HEK293 (cell line): ENCODE measurements around the gene COPS9.

Source experiments
- CTCF ChIA-PET: fragments of 350-600 bp; formaldehyde crosslinking; extraction: SDS; loops from one replicate; lab custom pipeline; 2021; ENCODE audit warnings: antibody characterized with exemption; lab: Yijun Ruan, JAX
- POLR2A ChIA-PET: fragments of 300-600 bp; formaldehyde crosslinking; extraction: SDS; loops from one replicate; lab custom pipeline; 2020; ENCODE audit warnings: antibody characterized with exemption, inconsistent platforms; lab: Yijun Ruan, JAX
- H3K27ac ChIP-seq: fragments of 200-500 bp; sonication (Bioruptor generic); 2 replicates; pipeline ENCODE4 v1.5.1; 2014; ENCODE audit warnings: low read depth, low read length, control low read depth, inconsistent platforms; ENCODE audit errors: extremely low read depth
- H3K36me3 ChIP-seq, 2 experiments: fragments of 200-500 bp in 1 of 2; sonication (Bioruptor generic) in 1 of 2; 1 replicate in 1 of 2; 2 replicates in 1 of 2; pipeline ENCODE4 v1.5.1; 2014 to 2017; ENCODE audit warnings: inconsistent platforms in 2 of 2, low read length in 2 of 2; ENCODE audit not compliant: control insufficient read depth in 2 of 2, insufficient read depth in 1 of 2
- H3K4me1 ChIP-seq: fragments of 200-500 bp; sonication (Bioruptor generic); 2 replicates; pipeline ENCODE4 v1.5.1; 2014; ENCODE audit warnings: mild to moderate bottlenecking, low read length, inconsistent platforms; ENCODE audit not compliant: control insufficient read depth, insufficient read depth
- H3K4me3 ChIP-seq: 2 replicates; pipeline ENCODE4 v1.5.1; 2011; ENCODE audit warnings: low read depth, mild to moderate bottlenecking, control low read depth, low read length, moderate library complexity
- H3K9me3 ChIP-seq: fragments of 200-500 bp; sonication (Bioruptor generic); 2 replicates; pipeline ENCODE4 v1.5.1; 2014; ENCODE audit warnings: low read depth, low read length, inconsistent platforms; ENCODE audit not compliant: control insufficient read depth, insufficient read depth
- ATF2 ChIP-seq: fragments of 450-650 bp; formaldehyde crosslinking; IDR thresholded peaks from 2 replicates; pipeline ENCODE4 v1.5.1; 2016; ENCODE audit warnings: missing biosample characterization, missing genetic modification characterization, low read depth
- EGR2 ChIP-seq: fragments of 450-650 bp; formaldehyde crosslinking; IDR thresholded peaks from 2 replicates; pipeline ENCODE4 v1.5.1; 2016; ENCODE audit warnings: low read depth, missing biosample characterization, missing genetic modification characterization
- ELK4 ChIP-seq: IDR thresholded peaks from 2 replicates; pipeline ENCODE4 v1.6.1; 2011; ENCODE audit warnings: mild to moderate bottlenecking, low read depth, low read length, borderline replicate concordance
- GLI2 ChIP-seq: fragments of 450-650 bp; formaldehyde crosslinking; IDR thresholded peaks from 2 replicates; pipeline ENCODE4; 2017; ENCODE audit warnings: missing biosample characterization, missing genetic modification characterization, low read depth, borderline replicate concordance
- KLF16 ChIP-seq: fragments of 450-650 bp; formaldehyde crosslinking; IDR thresholded peaks from 2 replicates; pipeline ENCODE4 v1.5.1; 2017; ENCODE audit warnings: missing biosample characterization, missing genetic modification characterization
- MEIS1 ChIP-seq: sonication (generic); formaldehyde crosslinking; IDR thresholded peaks from 2 replicates; pipeline ENCODE4 v1.8.1; 2022; ENCODE audit warnings: missing genetic modification reagents, mild to moderate bottlenecking, borderline replicate concordance
- TCF7L2 ChIP-seq: IDR thresholded peaks from 2 replicates; pipeline ENCODE4 v1.6.1; 2011; ENCODE audit warnings: low read depth, mild to moderate bottlenecking, inconsistent platforms, low read length, moderate library complexity, borderline replicate concordance
- ZBTB44 ChIP-seq: fragments of 450-650 bp; IDR thresholded peaks from 2 replicates; pipeline ENCODE4 v1.5.1; 2018; ENCODE audit warnings: missing biosample characterization, mild to moderate bottlenecking, missing genetic modification characterization
- ZFP37 ChIP-seq: fragments of 450-650 bp; formaldehyde crosslinking; IDR thresholded peaks from 2 replicates; pipeline ENCODE4 v1.5.1; 2016; ENCODE audit warnings: missing biosample characterization, missing genetic modification characterization
- ZNF121 ChIP-seq: fragments of 450-650 bp; formaldehyde crosslinking; IDR thresholded peaks from 2 replicates; pipeline ENCODE4 v1.5.1; 2016; ENCODE audit warnings: missing biosample characterization, missing genetic modification characterization
- ZNF155 ChIP-seq: fragments of 450-650 bp; formaldehyde crosslinking; IDR thresholded peaks from 2 replicates; pipeline ENCODE4 v1.5.1; 2016; ENCODE audit warnings: missing biosample characterization, missing genetic modification characterization
- ZNF221 ChIP-seq: fragments of 450-650 bp; formaldehyde crosslinking; IDR thresholded peaks from 2 replicates; pipeline ENCODE4 v1.5.1; 2017; ENCODE audit warnings: missing biosample characterization, missing genetic modification characterization, borderline replicate concordance
- ZNF404 ChIP-seq: fragments of 450-650 bp; formaldehyde crosslinking; IDR thresholded peaks from 2 replicates; pipeline ENCODE4 v1.5.1; 2017; ENCODE audit warnings: missing biosample characterization, missing genetic modification characterization
- ZNF529 ChIP-seq: fragments of 450-650 bp; formaldehyde crosslinking; IDR thresholded peaks from 2 replicates; pipeline ENCODE4 v1.5.1; 2017; ENCODE audit warnings: missing genetic modification characterization, missing biosample characterization; ENCODE audit not compliant: insufficient replicate concordance
- ZNF544 ChIP-seq: fragments of 450-650 bp; formaldehyde crosslinking; IDR thresholded peaks from 2 replicates; pipeline ENCODE4 v1.5.0; 2017; ENCODE audit warnings: missing biosample characterization, missing genetic modification characterization
- ZNF610 ChIP-seq: fragments of 450-650 bp; formaldehyde crosslinking; IDR thresholded peaks from 2 replicates; pipeline ENCODE4 v1.5.1; 2016; ENCODE audit warnings: missing biosample characterization, missing genetic modification characterization, borderline replicate concordance
- ZNF654 ChIP-seq: fragments of 450-650 bp; formaldehyde crosslinking; IDR thresholded peaks from 2 replicates; pipeline ENCODE4 v1.5.1; 2016; ENCODE audit warnings: low read depth, missing biosample characterization, missing genetic modification characterization
- ZNF830 ChIP-seq: fragments of 450-650 bp; IDR thresholded peaks from 2 replicates; pipeline ENCODE4 v1.5.0; 2018; ENCODE audit warnings: missing biosample characterization, missing genetic modification characterization, low read depth, mild to moderate bottlenecking, moderate library complexity
- ZSCAN5A ChIP-seq: fragments of 450-650 bp; formaldehyde crosslinking; IDR thresholded peaks from 2 replicates; pipeline ENCODE4 v1.5.1; 2016; ENCODE audit warnings: missing biosample characterization, missing genetic modification characterization

COPS9 gene

GRCh38 chr2:240127911-240128607 is 8.0 kb downstream of the COPS9 start:
- no peak for TF ChIP-seq ZNF529
- TF ChIP-seq, all 188 proteins: peak for 0
- Histone ChIP-seq H3K36me3 (peaks cover 0 to 73% of the 10 kb centered on the region in 2 experiments; a peak in 1 of 3 replicates), H3K4me1 (no peaks in the 10 kb centered on the region), H3K27ac (no peak overlapping the region), H3K9me3 (no peaks in the 10 kb centered on the region), H3K4me3 (no peak overlapping the region)
- POLR2A ChIA-PET: no interaction called here
- CTCF ChIA-PET: interaction anchor here (0.7 to 1.1 kb wide), 2 partner anchors 67 to 107 kb away, joined by 3 to 5 read pairs; no protein-coding TSS in a partner anchor

- Histone ChIP-seq H3K9me3 (no peaks in the 10 kb centered on the region), H3K4me3 (no peak overlapping the region), H3K36me3 (peaks cover 0 to 65% of the 10 kb centered on the region in 2 experiments; a peak in 1 of 3 replicates), H3K27ac (no peak overlapping the region), H3K4me1 (no peaks in the 10 kb centered on the region)
- no peak for TF ChIP-seq ZNF404 (tag by site-specific recombination)
- CTCF ChIA-PET: no interaction called here
- POLR2A ChIA-PET: no interaction called here
Measured at GRCh38 chr2:240127191-240127750, 8.8 kb downstream of the COPS9 start.

- TF ChIP-seq MEIS1 (CRISPR knock-in tag) (no peak), ZNF610 (tag by site-specific recombination) (no peak), ZBTB44 (no peak), ZNF121 (tag by site-specific recombination) (no peak), ATF2 (tag by site-specific recombination) (no peak), ZNF654 (tag by site-specific recombination) (no peak), ZNF544 (tag by site-specific recombination) (no peak), GLI2 (tag by site-specific recombination) (no peak), EGR2 (tag by site-specific recombination) (no peak), ELK4 (no peak), ZNF221 (no peak), ZFP37 (tag by site-specific recombination) (no peak), TCF7L2 (no peak), KLF16 (tag by site-specific recombination) (no peak), ZSCAN5A (tag by site-specific recombination) (no peak), ZNF155 (no peak), ZNF830 (tag by site-specific recombination) (no peak)
- CTCF ChIA-PET: interaction anchor here (0.5 kb wide), 1 partner anchor 102 kb away, joined by 3 read pairs; the partner anchor contains the start of gene NDUFA10
- peaks cover 0 to 60% of the 10 kb centered on the region in 2 experiments; a peak in 1 of 3 replicates for H3K36me3 ChIP-seq
Measured at GRCh38 chr2:240126731-240127130, 9.4 kb downstream of the COPS9 start.

More at GRCh38 chr2:240126731-240127130, 9.4 kb downstream of the COPS9 start:
- H3K4me3 ChIP-seq: no peak overlapping the region
- no peaks in the 10 kb centered on the region for H3K9me3 ChIP-seq
- POLR2A ChIA-PET: no interaction called here
- H3K4me1 ChIP-seq: no peaks in the 10 kb centered on the region
- no peak overlapping the region for H3K27ac ChIP-seq
